SHP77 treated with DMSO at 0.1 percent for 48 hours (cell line): ENCODE data around the gene TTYH3.
A peak's percentile ranks its signal among the peaks of the same experiment; 100 is the strongest.

Experiments used
- DNase-seq: peaks from one replicate; lab custom pipeline; 2025; lab: John Stamatoyannopoulos, UW

TTYH3 gene

GRCh38 chr7:2649139-2649838, 17.5 kb downstream of the TTYH3 start:
- DNase-seq = no peak

- no peak for DNase-seq
Measured at GRCh38 chr7:2649991-2650390, 18.2 kb downstream of the TTYH3 start.

GRCh38 chr7:2650451-2650850, 18.7 kb downstream of the TTYH3 start:
- no peak for DNase-seq

DNA sequence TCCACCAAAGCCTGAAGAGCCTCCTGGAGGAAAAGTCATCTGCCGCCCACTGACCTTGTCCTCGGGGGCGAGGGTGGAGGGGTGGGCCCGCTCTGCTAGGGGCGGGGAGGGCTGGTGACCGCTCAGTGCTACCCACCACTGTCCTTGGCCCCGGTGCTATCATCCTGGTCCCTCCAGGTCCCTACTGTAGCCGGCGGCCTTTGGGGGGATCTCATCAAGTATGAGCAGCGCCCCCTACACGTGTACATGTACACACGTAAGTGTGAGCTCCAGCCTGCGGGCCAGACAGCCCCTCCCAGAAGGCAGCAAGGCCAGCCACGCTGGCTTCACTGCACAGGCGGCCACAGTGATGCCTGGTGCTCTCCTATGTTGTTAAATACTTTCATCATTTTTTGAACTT, 19.6 kb downstream of the TTYH3 start:
- no peak for DNase-seq

- no peak for DNase-seq
Measured at GRCh38 chr7:2651847-2652735, 20.3 kb downstream of the TTYH3 start.

DNA sequence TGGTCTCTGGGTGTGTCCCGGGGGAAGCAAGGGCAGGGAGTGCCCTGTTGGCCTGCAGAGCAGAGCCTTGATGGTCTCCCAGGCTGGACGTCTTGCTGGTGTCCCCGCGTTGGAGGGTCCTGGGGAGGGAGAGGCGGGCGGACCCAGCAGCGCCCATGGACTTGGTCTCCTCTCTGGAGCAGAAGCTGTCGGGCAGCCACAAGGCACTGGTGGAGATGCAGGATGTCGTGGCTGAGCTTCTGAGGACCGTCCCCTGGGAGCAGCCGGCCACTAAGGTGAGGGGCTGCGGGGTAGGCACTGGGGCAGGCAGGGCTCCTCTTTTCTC, 20.9 kb downstream of the TTYH3 start:
- DNase-seq = no peak

GRCh38 chr7:2654059-2654458, 22.3 kb downstream of the TTYH3 start:
- peak; percentile 66 for DNase-seq

DNA sequence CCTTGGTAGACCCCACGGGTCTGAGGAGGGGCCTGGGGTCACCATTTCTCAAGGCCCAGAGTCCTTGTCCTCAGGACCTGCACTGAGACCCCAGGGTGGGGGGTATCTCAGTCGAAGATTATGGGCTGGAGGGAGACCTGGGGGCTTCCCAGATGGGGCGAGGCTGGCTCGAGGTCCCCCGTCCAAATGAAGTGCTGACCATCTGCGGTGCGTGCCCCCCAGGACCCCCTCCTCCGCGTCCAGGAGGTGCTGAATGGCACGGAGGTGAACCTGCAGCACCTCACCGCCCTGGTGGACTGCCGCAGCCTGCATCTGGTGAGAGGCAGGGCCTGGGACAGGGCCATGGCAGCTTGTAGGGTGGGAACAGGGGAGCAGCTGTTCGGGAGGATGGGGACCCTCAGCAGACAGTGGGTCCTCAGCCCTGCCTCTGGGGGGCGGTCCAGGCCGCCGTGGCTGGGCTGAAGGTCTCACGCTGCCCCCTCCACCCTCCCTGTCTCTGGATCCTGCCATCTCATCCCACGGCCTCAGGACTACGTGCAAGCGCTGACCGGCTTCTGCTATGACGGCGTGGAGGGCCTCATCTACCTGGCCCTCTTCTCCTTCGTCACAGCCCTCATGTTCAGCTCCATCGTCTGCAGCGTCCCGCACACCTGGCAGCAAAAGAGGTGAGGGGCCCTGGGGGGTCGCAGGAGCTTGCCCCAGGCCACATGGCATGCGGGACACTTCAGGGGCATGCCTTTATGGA, 24.3 kb downstream of the TTYH3 start:
- DNase-seq = no peak

DNA sequence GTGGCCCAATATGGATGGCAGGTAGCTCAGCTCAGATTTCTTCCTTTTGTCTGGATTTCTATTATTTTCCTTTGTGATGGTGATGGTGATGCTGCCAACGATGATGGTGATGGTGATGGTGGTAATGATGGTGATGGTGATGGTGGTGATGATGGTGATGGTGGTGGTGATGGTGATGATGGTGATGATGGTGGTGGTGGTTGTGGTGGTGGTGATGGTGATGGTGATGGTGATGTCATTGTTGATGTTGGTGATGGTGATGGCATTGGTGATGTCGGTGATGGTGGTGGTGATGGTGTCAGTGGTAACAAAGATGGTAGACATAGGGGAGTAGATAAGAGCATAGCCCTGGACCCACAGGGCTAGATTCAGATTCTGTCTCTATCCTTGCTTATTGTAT, 25.4 kb downstream of the TTYH3 start:
- no peak for DNase-seq

DNA sequence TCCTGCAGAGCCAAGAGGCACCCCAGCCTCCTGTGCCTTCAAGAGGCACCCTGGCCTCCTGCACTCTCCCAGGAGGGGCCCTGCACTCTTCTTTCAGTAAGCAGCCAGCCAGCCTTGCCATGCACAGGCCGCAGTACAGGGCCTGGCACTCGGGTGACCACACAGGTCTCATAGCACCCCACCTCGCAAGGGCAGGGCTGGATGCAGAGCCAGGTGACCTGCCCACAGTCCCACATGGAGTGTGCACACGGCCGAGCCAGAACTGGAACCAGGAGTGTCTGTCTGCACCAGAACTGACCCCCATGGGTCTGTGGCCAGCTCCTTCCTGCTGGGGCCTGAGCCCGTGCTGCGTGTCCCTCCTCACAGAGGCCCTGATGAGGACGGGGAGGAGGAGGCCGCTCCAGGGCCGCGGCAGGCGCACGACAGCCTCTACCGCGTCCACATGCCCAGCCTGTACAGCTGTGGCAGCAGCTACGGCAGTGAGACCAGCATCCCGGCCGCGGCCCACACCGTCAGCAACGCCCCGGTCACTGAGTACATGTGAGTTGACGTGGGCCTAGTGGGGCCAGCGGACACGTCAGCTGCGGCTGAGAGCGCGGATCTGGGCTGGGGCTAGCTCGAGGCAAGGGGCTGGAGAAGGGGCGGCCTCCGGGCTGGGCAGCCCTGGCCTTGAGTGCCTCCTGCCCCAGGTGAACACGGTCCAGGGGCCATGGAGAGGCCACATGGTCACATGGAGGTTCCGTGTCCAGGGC, 26.3 kb downstream of the TTYH3 start:
- DNase-seq = no peak

GRCh38 chr7:2658941-2659340, 27.2 kb downstream of the TTYH3 start:
- no peak for DNase-seq

DNA sequence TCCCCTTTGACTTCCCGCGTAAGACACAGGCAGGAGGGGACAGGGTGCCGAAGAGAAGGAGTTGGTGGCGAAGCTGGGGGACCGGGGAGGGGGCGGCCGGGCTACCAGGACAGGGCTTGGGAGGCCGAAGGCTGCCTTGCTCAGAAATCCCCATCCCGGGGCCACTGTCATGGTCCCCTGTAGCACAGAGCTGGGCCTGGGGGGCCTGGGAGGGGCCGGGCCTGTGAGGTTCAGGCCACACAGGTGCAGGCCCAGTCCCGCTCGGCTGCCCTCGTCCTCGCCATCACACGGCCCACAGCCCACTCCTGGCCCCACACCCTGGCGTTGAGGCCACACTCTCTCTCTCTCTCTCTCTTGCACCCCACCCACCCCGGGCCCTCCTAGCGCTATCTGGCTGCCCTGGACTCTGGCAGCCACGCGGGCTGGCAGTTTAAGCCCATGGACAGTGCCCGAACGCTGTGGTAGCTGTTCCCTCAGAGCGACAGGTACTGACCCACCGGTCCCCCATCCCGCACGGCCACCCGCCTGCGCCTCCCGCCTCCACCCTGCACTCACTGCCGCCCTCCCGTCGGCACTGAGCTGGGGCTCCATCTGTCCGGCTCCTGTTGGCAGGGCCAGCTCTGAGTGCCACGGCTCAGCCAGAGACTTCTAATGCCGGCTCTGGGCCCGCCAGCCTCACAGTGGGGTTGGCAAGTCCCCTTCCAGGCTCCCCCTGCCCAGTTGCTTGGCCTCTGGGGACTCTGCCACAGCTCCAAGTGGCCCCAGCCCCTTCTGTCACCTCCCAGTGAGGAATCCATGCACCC, 28.0 kb downstream of the TTYH3 start:
- no peak for DNase-seq

DNA sequence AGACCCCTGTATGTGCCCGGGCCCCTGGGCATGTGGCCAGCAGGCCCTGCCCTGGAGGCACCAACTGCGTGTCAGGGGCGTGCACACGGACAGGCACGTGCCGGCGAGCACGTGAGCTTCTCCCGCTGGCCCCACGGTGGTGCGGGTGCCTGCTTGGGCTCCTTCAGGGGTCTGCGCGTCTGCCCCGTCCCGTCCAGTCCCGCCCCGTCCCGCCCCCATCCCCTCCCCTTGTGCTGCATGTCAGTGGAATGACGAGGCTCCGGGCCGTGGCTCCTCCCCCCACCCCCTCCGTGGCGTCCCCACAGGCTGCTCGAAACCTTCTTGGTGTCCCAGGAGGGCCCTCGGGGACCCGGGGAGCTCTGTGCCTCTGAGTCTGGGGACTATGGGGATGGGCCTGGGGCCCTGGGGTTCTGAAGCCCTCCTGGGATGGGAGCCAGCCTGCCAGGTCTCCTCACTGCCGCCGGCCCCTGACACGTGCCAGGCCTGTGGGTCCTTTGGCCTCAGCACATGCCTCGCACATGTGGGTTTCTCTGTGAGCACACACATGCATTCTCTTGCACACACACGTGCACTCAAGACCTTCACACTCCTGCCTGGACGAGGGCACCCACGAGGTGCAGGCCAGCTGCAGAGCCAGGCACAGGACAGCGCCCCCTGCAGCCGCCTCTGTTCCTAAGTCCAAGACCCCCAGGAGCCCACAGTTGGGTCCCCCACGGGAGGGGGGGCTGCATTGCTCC, 28.7 kb downstream of the TTYH3 start:
- DNase-seq = no peak

- no peak for DNase-seq
Measured at GRCh38 chr7:2661096-2661449, 29.3 kb downstream of the TTYH3 start.

DNA sequence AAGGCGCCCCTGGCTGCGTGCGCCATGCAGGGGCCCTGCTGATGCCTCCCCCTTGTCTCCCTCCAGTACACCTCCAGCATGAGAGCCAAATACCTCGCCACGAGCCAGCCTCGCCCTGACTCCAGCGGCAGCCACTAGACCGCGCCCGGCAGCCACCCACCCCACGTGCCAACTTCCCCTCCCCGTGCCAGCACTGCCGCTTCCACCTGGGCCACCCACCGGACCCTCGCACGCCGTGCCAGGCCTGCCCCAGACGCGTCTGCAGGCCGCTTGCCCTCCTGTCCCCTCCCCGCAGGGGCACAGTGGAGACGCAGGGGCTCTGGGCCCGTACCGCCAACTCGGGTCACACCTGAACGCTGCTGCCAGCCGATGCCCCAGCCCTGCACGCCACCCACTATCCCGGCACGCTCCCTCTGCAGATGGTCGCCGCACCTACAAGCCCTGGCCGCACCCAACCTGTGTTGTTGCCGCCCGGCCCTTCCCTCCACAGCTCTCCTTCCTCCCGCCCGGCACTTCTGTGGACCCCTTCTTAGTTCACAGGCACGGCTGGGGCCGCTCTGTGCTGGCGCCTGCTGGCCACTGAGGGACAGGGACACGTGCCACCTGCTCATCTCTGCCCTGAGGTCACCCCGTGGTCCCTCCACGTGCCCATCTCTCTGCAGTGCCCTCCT, 30.0 kb downstream of the TTYH3 start:
- DNase-seq = no peak

GRCh38 chr7:2662273-2663120, 30.7 kb downstream of the TTYH3 start:
- no peak for DNase-seq

DNA sequence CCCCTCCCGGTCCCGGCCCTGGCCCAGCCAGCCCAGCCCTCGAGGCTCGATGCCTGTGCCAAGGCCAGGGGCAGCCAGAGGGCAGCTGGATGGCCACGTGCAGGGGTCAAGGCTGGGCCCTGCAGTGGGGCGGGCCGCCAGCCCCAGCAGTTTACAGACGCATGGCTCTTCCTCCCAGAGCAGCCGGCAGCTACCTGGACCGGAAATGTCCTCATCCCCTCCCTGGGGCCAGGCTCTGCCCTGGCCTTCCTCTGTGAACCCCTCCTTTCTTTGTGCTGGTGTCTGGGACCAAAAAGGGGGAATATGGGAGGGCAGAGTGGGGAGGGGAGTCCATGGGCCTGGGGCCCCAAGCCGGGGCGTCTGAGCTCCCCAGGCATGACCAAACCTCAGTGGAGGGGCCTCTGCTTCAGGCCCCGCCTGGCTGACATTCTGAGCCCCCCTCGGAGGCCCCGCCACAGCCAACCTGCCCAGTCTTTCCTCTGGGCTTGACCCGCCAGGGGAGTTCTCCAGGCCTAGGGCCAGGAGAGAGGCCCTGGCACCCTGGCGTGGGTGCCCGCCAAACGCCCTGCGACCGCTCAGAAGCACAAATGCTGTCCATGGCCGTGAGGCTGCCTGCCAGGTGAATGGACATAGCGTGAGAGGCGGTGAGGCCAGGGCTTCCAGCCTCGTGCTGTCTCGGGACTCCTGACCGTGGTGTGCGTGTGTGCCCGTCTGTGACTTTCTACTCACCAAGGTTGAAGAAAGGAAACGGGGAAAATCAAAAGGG, 31.5 kb downstream of the TTYH3 start:
- DNase-seq = no peak

GRCh38 chr7:2663960-2664359, 32.2 kb downstream of the TTYH3 start:
- no peak for DNase-seq
